ENCODE data around the gene CXCR6.

The CXCR6 gene

GRCh38 chr3:45949432-45949831 lies 6.2 kb downstream of the CXCR6 start:
- no peak for DNase-seq (ENCODE audit: extremely low spot score)
- POLR2A ChIA-PET: no interaction called here
- no peak for TF ChIP-seq CTCF (IDR thresholded peaks at IDR 0.05; ENCODE audit: control extremely low read depth, extremely low read depth, low read depth, missing control alignments)
- CTCF ChIA-PET: interaction anchor here (0.8 to 14.3 kb wide), 5 partner anchors 10 to 133 kb away, joined by 3 to 377 read pairs (median 7); no protein-coding TSS in a partner anchor

GRCh38 chr3:45950131-45950530 lies 6.9 kb downstream of the CXCR6 start:
- CTCF ChIA-PET: interaction anchor here (2.8 kb wide), 1 partner anchor 11 kb away, joined by 20 read pairs; no protein-coding TSS in a partner anchor
- TF ChIP-seq CTCF (IDR thresholded peaks at IDR 0.05; ENCODE audit: control extremely low read depth, extremely low read depth, low read depth, missing control alignments): no peak

GRCh38 chr3:45950686-45951600 lies 7.7 kb downstream of the CXCR6 start:
- POLR2A ChIA-PET: no interaction called here
- CTCF ChIA-PET: interaction anchor here (1.0 to 2.8 kb wide), 5 partner anchors 11 to 128 kb away, joined by 3 to 20 read pairs (median 5); no protein-coding TSS in a partner anchor
- TF ChIP-seq CTCF (IDR thresholded peaks at IDR 0.05; ENCODE audit: control extremely low read depth, extremely low read depth, low read depth, missing control alignments): no peak
- DNase-seq (ENCODE audit: extremely low spot score): no peak

More at GRCh38 chr3:45950131-45950530, 6.9 kb downstream of the CXCR6 start:
- POLR2A ChIA-PET: no interaction called here
- DNase-seq (ENCODE audit: extremely low spot score): no peak

GRCh38 chr3:45951946-45952345 lies 8.7 kb downstream of the CXCR6 start:
- ChIA-PET POLR2A (no interaction called here), CTCF (interaction anchor here (0.8 to 2.8 kb wide), 8 partner anchors 12 to 191 kb away, joined by 3 to 20 read pairs (median 4); no protein-coding TSS in a partner anchor)
- TF ChIP-seq CTCF (IDR thresholded peaks at IDR 0.05; ENCODE audit: control extremely low read depth, extremely low read depth, low read depth, missing control alignments): no peak
- no peak for DNase-seq (ENCODE audit: extremely low spot score)

- POLR2A ChIA-PET: no interaction called here
- CTCF ChIA-PET: interaction anchor here (0.8 to 2.8 kb wide), 10 partner anchors 10 to 192 kb away, joined by 3 to 20 read pairs (median 6); no protein-coding TSS in a partner anchor
These were observed 9.2 kb downstream of the CXCR6 start for GRCh38 chr3:45952456-45952855.

More at GRCh38 chr3:45952456-45952855, 9.2 kb downstream of the CXCR6 start:
- DNase-seq (ENCODE audit: extremely low spot score): no peak
- TF ChIP-seq CTCF (IDR thresholded peaks at IDR 0.05; ENCODE audit: control extremely low read depth, extremely low read depth, low read depth, missing control alignments): no peak
